PC-9 (cell line): ENCODE results near the gene CXXC5. TPM values are rescaled to one million over a fixed set of nuclear protein-coding genes. Genes with fewer than 3 reads are reported as not detected.
A peak's percentile ranks its signal among the peaks of the same experiment; 100 is the strongest.

Source experiments
- BruUV-seq: library from RNA; stranded (reverse); fragments of 400-500 nt; replicated peaks from 2 replicates; lab custom pipeline; 2021; lab: Mats Ljungman, UMichigan
- CTCF ChIA-PET: fragments of 300-600 bp; sonication (Branson Sonifier 250); formaldehyde crosslinking; loops from one replicate; lab custom pipeline; 2022; ENCODE audit warnings: antibody characterized with exemption; lab: Charles Lee
- POLR2A ChIA-PET: fragments of 300-600 bp; sonication (Branson Sonifier 250); formaldehyde crosslinking; loops from one replicate; lab custom pipeline; 2022; ENCODE audit warnings: antibody characterized with exemption; ENCODE audit not compliant: unreplicated experiment; lab: Charles Lee
- DNase-seq, 2 experiments: peaks; one replicate each; pipeline versions ENCODE4 v3.0.0 to v3.0.0-alpha.2; 2015 to 2022; ENCODE audit warnings: mixed read lengths in 1 of 2
- H2AFZ ChIP-seq: fragments of 200-600 bp; sonication (generic); 2 replicates; pipeline ENCODE4 v1.8.1; 2017; ENCODE audit warnings: antibody characterized with exemption
- H3F3A ChIP-seq: fragments of 200-600 bp; sonication (generic); 2 replicates; pipeline ENCODE4 v1.8.1; 2017; ENCODE audit warnings: antibody characterized with exemption, mild to moderate bottlenecking, low read depth; ENCODE audit not compliant: insufficient read depth
- H3K27ac ChIP-seq: fragments of 200-600 bp; sonication (generic); 2 replicates; pipeline ENCODE4 v1.6.1; 2016; ENCODE audit warnings: mixed run types
- H3K27me3 ChIP-seq: fragments of 200-600 bp; sonication (generic); 2 replicates; pipeline ENCODE4 v1.6.1; 2016; ENCODE audit warnings: low read depth, mixed run types; ENCODE audit not compliant: insufficient read depth
- H3K36me3 ChIP-seq: fragments of 200-600 bp; sonication (generic); 2 replicates; pipeline ENCODE4 v1.6.1; 2016; ENCODE audit warnings: low read depth, mixed run types
- H3K4me1 ChIP-seq: fragments of 200-600 bp; sonication (generic); replicated peaks from 2 replicates; pipeline ENCODE4 v1.6.1; 2016; ENCODE audit warnings: mixed run types; ENCODE audit not compliant: insufficient read depth
- H3K4me2 ChIP-seq: fragments of 200-600 bp; sonication (generic); 2 replicates; pipeline ENCODE4 v1.6.1; 2017; ENCODE audit warnings: mixed run types
- H3K4me3 ChIP-seq: fragments of 200-600 bp; sonication (generic); 2 replicates; pipeline ENCODE4 v1.6.1; 2016; ENCODE audit warnings: mixed run types
- H3K79me2 ChIP-seq: fragments of 200-600 bp; sonication (generic); 2 replicates; pipeline ENCODE4 v1.6.1; 2017; ENCODE audit warnings: low read depth, mixed run types
- H3K9me2 ChIP-seq: fragments of 200-600 bp; sonication (generic); 2 replicates; pipeline ENCODE4 v1.8.1; 2017; ENCODE audit warnings: mild to moderate bottlenecking; ENCODE audit not compliant: insufficient read depth
- H3K9me3 ChIP-seq: fragments of 200-600 bp; sonication (generic); 2 replicates; pipeline ENCODE4 v1.8.1; 2016; ENCODE audit warnings: low read depth; ENCODE audit not compliant: insufficient read depth
- H4K20me1 ChIP-seq: fragments of 200-600 bp; sonication (generic); 2 replicates; pipeline ENCODE4 v1.8.1; 2017; ENCODE audit not compliant: insufficient read depth
- EZH2 ChIP-seq: fragments of 200-600 bp; sonication (generic); IDR thresholded peaks from 2 replicates; pipeline ENCODE4 v1.8.0; 2017; ENCODE audit warnings: antibody characterized with exemption, low read depth
- intact Hi-C: fragments of 100-400 bp; cut with micrococcal nuclease; formaldehyde crosslinking; loops from one replicate; pipeline ENCODE4 v1.10.0; 2022; ENCODE audit not compliant: unreplicated experiment
- total RNA-seq: library from RNA; stranded (reverse); gene quantifications from 2 replicates; pipeline ENCODE4 v1.2.3, GENCODE V29; 2021
- TF ChIP-seq, protein P1 (sequence below): fragments of 200-600 bp; sonication (generic); conservative IDR thresholded peaks from 2 replicates; pipeline ENCODE4 v1.6.1; 2017; ENCODE audit warnings: mixed run types, antibody characterized with exemption, mild to moderate bottlenecking, moderate library complexity

Gene CXXC5
- total RNA-seq, 1 experiment from 2014 or later, result 59.9 TPM

DNA sequence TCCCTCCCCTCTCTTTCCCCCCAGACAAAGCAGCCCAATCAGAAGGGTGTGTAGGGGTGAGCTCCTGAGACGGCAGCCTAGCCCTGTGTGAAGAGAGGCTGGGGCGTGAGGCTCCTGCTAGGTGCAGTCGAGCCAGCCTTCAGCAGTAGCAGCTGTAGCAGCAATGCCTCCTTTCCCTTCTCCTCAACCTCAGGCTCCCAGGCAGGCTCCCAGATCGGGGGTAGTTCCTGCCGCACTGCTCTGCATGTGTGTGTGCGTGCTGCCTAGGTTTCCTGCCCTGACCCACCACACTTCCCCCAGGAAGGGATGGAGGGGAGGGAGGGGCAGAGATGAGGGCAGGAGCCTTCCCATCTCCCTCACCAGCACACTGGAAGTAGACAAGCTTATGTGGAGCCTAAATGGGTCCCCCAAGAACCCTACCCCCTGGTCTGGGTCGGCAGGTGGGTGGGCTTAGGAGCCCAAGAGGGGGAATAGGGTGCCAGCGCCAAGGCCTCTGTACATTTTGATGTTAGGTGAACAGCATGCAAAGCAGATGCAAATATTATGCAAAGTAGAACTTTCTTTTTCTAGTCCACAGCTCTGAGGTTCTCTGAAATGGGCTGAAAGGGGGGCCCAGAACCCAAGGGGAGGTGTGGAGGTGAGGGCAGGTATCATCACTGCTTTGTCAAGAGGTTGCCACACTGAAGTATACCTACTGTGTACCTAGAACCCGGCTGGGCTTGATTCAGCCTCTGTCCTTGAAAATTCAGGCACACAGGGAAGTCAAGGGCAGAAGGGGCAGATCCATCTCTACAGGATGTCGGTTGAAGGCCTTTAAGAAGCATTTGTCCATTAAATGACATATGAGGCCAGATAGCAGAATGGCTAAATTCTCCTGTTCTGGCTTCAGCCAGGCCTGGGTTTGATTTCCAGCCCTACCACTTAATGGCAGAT lies 57.8 kb downstream of the CXXC5 start:
- Histone ChIP-seq H3K27ac (no peak overlapping the region), H4K20me1 (no peaks in the 10 kb centered on the region), H3K36me3 (no peaks in the 10 kb centered on the region), H3K79me2 (no peaks in the 10 kb centered on the region), H3K4me2 (no peak overlapping the region), H2AFZ (no peak overlapping the region), H3F3A (peaks cover 7% of the 10 kb centered on the region; the same call in 1 of the 2 replicates), H3K9me2 (no peaks in the 10 kb centered on the region), H3K27me3 (peaks cover 7% of the 10 kb centered on the region), H3K4me3 (no peak overlapping the region), H3K9me3 (no peaks in the 10 kb centered on the region), H3K4me1 (peaks cover 5% of the 10 kb centered on the region)
- ChIA-PET POLR2A (no interaction called here), CTCF (no interaction called here)
- no peak for DNase-seq
- no TSS peak for BruUV-seq
- TF ChIP-seq EZH2, result no peak
- TF ChIP-seq, protein P1, sequence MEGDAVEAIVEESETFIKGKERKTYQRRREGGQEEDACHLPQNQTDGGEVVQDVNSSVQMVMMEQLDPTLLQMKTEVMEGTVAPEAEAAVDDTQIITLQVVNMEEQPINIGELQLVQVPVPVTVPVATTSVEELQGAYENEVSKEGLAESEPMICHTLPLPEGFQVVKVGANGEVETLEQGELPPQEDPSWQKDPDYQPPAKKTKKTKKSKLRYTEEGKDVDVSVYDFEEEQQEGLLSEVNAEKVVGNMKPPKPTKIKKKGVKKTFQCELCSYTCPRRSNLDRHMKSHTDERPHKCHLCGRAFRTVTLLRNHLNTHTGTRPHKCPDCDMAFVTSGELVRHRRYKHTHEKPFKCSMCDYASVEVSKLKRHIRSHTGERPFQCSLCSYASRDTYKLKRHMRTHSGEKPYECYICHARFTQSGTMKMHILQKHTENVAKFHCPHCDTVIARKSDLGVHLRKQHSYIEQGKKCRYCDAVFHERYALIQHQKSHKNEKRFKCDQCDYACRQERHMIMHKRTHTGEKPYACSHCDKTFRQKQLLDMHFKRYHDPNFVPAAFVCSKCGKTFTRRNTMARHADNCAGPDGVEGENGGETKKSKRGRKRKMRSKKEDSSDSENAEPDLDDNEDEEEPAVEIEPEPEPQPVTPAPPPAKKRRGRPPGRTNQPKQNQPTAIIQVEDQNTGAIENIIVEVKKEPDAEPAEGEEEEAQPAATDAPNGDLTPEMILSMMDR, result no peak
- intact Hi-C loops, result no loop called here

DNA sequence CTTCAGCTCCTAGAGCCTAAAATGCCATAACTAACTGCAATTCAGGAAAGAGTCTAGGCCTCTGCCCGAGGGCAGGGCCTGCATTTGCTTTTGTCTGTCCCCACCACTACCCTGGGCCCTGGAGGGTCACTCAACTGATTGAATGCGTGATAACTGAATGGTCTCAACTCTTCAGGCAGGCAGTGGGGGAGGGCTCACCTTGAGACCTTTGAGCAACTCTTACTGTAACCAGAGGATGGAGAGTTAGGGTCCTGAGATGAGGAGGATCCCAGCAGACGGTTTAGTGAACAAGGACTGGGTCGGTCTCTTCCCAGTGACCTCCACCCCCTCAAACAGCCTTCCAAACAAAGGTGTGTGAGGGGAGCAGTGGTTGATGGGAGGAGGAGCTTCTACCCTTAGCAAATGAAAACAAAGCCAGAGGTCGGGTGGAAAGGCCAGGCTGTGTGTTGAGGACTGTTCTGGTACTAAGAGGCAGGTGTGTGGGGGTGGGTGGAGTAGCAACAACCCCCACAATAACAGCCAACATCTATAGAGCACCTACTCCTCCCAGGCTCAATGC lies 59.4 kb downstream of the CXXC5 start:
- TF ChIP-seq EZH2, result no peak
- TF ChIP-seq, protein P1, result no peak
- no TSS peak for BruUV-seq
- H3K9me2 ChIP-seq, result no peaks in the 10 kb centered on the region
- H4K20me1 ChIP-seq, result no peaks in the 10 kb centered on the region
- no peaks in the 10 kb centered on the region for H3K79me2 ChIP-seq
- ChIA-PET POLR2A (no interaction called here), CTCF (interaction anchor here (1.2 kb wide), 1 partner anchor 14 kb away, joined by 4 read pairs; no protein-coding TSS in a partner anchor)
- no peak overlapping the region for H3K4me2 ChIP-seq
- H3K9me3 ChIP-seq, result no peaks in the 10 kb centered on the region
- H3K4me1 ChIP-seq, result peaks cover 5% of the 10 kb centered on the region
- H3K4me3 ChIP-seq, result no peak overlapping the region
- H3K36me3 ChIP-seq, result no peaks in the 10 kb centered on the region
- H3K27me3 ChIP-seq, result peaks cover 14% of the 10 kb centered on the region
- H2AFZ ChIP-seq, result no peak overlapping the region
- no peak overlapping the region for H3K27ac ChIP-seq
- H3F3A ChIP-seq, result peaks cover 7% of the 10 kb centered on the region; the same call in 1 of the 2 replicates
- no peak for DNase-seq
- intact Hi-C loops, result loop anchor here (2.0 kb wide), 1 partner anchor 39 kb away; no protein-coding TSS in a partner anchor

- intact Hi-C loops, result loop anchor here (2.0 kb wide), 1 partner anchor 38 kb away; no protein-coding TSS in a partner anchor
- no peaks in the 10 kb centered on the region for H3K9me3 ChIP-seq
- no peak overlapping the region for H3K27ac ChIP-seq
- no peaks in the 10 kb centered on the region for H4K20me1 ChIP-seq
- peaks cover 7% of the 10 kb centered on the region; the same call in 1 of the 2 replicates for H3F3A ChIP-seq
- no peaks in the 10 kb centered on the region for H3K79me2 ChIP-seq
- peaks cover 14% of the 10 kb centered on the region for H3K27me3 ChIP-seq
- ChIA-PET CTCF (interaction anchor here (0.6 to 1.2 kb wide), 3 partner anchors 15 to 72 kb away, joined by 3 to 4 read pairs (median 4); no protein-coding TSS in a partner anchor), POLR2A (no interaction called here)
- no peak overlapping the region for H2AFZ ChIP-seq
- no peaks in the 10 kb centered on the region for H3K9me2 ChIP-seq
- DNase-seq, result no peak
- H3K4me2 ChIP-seq, result peak overlapping the region; percentile 78; the same call in 1 of the 2 replicates
- H3K36me3 ChIP-seq, result no peaks in the 10 kb centered on the region
- BruUV-seq, result no TSS peak
- peaks cover 5% of the 10 kb centered on the region for H3K4me1 ChIP-seq
- no peak overlapping the region for H3K4me3 ChIP-seq
- no peak for TF ChIP-seq EZH2
- TF ChIP-seq, protein P1, result no peak
Observed at GRCh38 chr5:139708434-139708861, 60.3 kb downstream of the CXXC5 start.
